ENCODE results near the gene NAV1. TPM values are rescaled to one million over a fixed set of nuclear protein-coding genes. Genes with fewer than 3 reads are reported as not detected.
"Not testable (repeated sequence)": the region's sequence is repeated elsewhere in the genome, so short reads cannot be mapped to it uniquely, and the experiment has no call there.

Gene NAV1, protein sequence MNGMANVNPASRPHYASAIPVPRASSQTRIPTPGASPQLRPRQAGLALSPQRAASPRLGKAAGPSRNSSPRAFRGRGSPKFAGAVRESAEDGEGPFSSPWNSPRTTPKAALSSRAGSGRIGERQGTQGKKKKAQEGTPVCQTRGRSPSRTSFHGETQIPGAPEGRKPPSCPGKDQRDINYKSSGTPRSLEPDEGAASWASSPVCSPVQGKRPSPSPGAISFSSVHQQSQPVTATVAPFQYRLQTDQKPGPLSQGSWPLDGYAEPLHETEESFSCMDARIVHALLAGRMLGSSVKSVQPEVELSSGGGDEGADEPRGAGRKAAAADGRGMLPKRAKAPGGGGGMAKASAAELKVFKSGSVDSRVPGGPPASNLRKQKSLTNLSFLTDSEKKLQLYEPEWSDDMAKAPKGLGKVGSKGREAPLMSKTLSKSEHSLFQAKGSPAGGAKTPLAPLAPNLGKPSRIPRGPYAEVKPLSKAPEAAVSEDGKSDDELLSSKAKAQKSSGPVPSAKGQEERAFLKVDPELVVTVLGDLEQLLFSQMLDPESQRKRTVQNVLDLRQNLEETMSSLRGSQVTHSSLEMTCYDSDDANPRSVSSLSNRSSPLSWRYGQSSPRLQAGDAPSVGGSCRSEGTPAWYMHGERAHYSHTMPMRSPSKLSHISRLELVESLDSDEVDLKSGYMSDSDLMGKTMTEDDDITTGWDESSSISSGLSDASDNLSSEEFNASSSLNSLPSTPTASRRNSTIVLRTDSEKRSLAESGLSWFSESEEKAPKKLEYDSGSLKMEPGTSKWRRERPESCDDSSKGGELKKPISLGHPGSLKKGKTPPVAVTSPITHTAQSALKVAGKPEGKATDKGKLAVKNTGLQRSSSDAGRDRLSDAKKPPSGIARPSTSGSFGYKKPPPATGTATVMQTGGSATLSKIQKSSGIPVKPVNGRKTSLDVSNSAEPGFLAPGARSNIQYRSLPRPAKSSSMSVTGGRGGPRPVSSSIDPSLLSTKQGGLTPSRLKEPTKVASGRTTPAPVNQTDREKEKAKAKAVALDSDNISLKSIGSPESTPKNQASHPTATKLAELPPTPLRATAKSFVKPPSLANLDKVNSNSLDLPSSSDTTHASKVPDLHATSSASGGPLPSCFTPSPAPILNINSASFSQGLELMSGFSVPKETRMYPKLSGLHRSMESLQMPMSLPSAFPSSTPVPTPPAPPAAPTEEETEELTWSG (N-terminal part only)
- 189 TPM for polyA plus RNA-seq (2013, experiment 1 of 2; ENCODE audit: insufficient read length)
- polyA plus RNA-seq (2013, experiment 2 of 2; ENCODE audit: insufficient read length): 184 TPM

- peak; percentile 97 for DNase-seq
Measured at GRCh38 chr1:201538612-201539551, at the start of gene NAV1. Gene NAV1 (plus strand): TSS chr1:201539127. CDS start chr1:201622885, 83,758 bp downstream.

- DNase-seq: peak; percentile 54
Measured at GRCh38 chr1:201489643-201490261, 49.2 kb upstream of the NAV1 start.

DNA sequence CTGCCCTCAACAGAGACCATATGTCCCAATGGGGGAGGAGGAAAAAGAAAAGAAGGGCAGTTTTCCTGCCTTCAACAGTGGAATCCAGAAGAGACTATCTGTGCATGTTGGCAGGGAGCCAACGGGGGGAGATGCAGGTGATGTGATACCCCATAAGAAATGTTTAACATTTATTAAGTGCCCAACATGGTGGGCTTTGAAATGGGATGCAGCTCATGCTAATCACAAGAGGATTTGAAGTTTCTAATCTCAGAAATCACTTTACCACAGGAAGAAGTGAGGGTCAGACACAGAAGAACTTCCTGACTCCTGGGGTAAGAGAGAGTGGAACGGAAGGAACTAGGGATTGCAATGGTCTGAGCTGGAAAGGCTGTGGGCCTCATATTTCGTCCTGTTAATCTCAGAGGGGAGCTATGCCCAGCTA lies 48.2 kb upstream of the NAV1 start:
- DNase-seq: no peak

- DNase-seq: peak; percentile 82
Measured at GRCh38 chr1:201491896-201492511, 46.9 kb upstream of the NAV1 start.

GRCh38 chr1:201493026-201493656 lies 45.8 kb upstream of the NAV1 start:
- not testable (repeated sequence) for DNase-seq

- no peak for DNase-seq
Measured at GRCh38 chr1:201493757-201494617, 44.9 kb upstream of the NAV1 start.

DNA sequence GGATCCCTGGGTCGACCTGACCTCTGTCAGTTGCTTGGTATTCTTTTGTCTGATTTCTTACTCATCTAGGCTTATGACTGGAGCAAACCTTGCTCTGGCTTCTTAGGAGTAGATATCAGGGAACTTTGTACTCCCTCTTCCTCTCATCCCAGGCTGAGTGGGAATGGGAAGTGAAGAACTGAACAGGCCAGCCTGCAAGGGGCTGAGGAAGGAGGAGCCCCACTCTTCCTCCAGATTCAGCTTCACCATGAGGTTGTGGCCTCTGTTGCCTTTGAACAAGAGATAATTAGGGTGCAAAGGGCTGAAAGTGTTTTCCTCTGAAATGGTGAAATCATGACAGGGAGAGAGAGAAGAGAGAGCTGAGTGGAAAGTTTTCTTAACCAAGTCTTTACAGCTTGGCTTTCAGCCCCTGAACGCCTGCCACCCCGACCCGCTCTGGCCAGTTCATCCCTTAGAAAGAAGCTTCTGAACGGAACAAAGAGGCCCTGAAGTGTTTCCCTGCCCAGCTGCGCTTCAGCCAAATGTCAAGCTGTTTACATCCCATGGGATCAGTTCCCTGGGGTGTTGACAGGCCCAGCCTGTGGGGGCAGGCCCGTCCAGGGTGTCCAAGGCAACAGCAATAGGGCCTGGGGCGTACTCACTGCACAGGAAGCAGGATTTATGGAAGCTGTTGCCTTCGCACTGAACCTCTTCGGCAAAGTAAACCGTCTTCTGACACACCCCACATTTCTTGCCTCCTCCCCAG lies 43.2 kb upstream of the NAV1 start:
- DNase-seq: no peak

DNA sequence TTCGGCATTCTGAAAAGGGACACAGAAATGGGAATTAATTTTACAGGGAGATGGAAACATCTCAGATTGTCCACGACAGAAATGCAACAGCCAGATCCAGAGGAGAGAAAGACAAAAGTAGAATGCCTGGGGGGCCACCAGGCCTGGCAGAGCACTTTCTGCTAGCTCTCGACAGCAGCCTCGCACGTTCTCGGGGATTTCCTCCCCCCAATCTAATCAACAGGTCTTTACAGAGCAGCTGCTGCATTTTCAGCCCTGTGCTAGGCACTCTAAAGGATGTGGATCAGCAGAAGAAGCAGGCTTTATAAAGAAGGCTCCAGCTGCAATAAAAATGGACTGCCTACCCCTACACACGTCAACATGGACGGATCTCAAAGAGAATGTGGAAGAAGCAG lies 42.6 kb upstream of the NAV1 start:
- DNase-seq: no peak

DNA sequence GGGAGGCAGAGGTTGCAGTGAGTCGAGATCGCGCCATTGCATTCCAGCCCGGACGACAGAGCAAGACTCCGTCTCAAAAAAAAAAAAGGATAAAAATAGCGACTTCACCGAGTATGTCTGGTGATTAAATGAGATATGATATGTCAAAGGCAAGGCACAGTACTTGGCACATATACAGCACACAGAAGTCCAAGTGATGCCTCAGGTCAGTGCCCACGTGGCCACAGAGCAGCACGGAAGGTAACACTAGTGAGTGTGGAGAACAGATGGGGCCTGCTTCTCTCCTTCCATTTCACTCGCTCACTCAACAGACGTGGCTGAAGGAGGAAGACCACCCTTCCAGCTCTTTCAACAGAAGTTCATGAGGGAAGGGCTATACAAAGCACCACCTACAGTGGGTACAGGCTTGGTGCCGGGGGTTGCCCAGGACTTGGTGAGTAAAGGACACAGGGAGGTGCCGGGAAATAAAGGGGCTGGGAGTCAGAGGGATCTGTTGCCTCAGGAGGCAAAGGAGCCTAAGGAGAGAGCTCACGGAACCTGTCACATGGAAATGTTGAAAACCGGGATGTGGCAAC lies 40.9 kb upstream of the NAV1 start:
- no peak for DNase-seq

DNA sequence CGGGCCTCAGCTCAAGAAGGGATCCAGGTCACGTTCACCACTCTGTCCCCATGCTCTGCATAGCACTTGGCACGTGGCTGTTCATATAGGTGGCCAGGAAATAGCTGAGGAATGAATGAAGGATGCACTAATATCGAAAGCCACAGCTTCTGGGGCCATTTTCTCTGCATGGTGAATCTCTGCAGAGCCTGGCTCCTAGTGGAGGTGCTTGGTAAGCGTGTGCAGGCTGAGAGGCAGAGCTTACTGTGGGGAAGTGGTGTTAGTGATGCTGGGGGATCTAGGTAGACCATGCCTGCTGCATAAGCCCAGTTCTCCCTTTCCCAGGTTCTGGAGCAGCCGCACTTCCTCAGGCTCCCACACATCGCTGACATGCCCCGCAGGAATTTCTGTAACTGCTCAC lies 40.3 kb upstream of the NAV1 start:
- DNase-seq: no peak

- DNase-seq: no peak
Measured at GRCh38 chr1:201499191-201499590, 39.7 kb upstream of the NAV1 start.

GRCh38 chr1:201499795-201500669 lies 38.9 kb upstream of the NAV1 start:
- DNase-seq: no peak

DNA sequence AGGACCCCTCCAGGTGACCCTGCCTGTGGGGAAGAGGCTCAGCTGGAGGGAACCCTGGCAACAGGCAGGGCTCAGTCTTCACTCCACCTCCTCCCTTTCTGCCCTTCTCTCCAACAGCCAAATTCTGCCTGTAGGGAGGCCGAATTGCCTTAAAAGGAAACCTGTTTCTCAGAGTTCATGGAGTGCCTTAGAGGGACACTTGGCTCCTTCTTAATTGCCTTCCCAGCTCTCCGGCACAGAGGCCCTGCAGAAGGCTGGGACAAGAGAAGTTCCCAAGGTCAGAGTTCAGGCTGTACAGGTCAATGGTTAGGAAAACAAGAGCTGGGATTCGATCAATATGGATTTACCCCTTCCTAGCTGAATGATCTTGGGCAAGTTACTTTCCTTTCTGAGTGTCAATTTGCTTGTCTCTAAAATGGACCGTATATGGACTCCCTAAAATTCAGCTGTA lies 38.2 kb upstream of the NAV1 start:
- DNase-seq: peak; percentile 54

GRCh38 chr1:201501144-201501543 lies 37.8 kb upstream of the NAV1 start:
- DNase-seq: peak; percentile 71

- no peak for DNase-seq
Measured at GRCh38 chr1:201501812-201502510, 37.0 kb upstream of the NAV1 start.

DNA sequence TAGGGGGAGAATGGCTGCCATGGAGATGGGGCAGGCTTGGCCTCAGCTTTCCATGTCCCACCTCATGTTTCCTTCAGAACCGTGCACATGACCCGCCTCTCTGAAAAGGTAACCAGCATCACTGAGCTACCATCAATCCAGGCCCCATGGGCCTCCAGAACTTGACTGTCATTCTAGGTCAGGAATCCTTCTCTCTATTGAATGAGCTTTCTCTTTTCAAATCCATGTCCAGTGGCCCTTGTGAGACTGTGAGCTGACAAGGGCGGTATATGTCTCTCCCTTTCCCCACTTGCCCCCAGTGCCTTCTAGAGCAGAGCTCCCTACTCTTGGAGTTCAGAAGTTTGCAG lies 36.4 kb upstream of the NAV1 start:
- no peak for DNase-seq
